Lower leg skin (tissue), 4 donors: ENCODE results near the gene SH3BGRL3. TPM values are rescaled to one million over a fixed set of nuclear protein-coding genes. Genes with fewer than 3 reads are reported as not detected.
"Not testable (repeated sequence)": the region's sequence is repeated elsewhere in the genome, so short reads cannot be mapped to it uniquely, and the experiment has no call there.

Source experiments
- DNase-seq, 2 donors: peaks; one replicate each; pipeline ENCODE4 v3.0.0-alpha.2; 2019; ENCODE audit warnings: low spot score in 2 of 2
- H3K4me3 ChIP-seq: fragments of 200-600 bp; sonication (generic); 2 replicates; pipeline ENCODE4 v1.5.1; 2017; ENCODE audit warnings: mild to moderate bottlenecking, low read depth; ENCODE audit not compliant: poor library complexity, severe bottlenecking
- CTCF ChIP-seq, 3 donors: fragments of 450-650 bp; IDR thresholded peaks; one replicate each; pipeline ENCODE4 v1.5.1; 2016; ENCODE audit warnings: antibody characterized with exemption in 3 of 3, mild to moderate bottlenecking in 3 of 3, moderate library complexity in 2 of 3
- POLR2A ChIP-seq, 2 donors: fragments of 450-650 bp; IDR thresholded peaks; one replicate each; pipeline ENCODE4 v1.6.1; 2016 to 2017; ENCODE audit warnings: antibody characterized with exemption in 2 of 2, mild to moderate bottlenecking in 1 of 2, moderate library complexity in 1 of 2
- WGBS, 2 donors: methylation state at CpG; one replicate each; pipeline ENCODE4 v1.1.5; 2018; 5-methylcytosine and 5-hydroxymethylcytosine counted together
- intact Hi-C: fragments of 100-400 bp; cut with DNase I; formaldehyde crosslinking; loops from one replicate; pipeline ENCODE4 v1.15.0; 2023; ENCODE audit warnings: low total_unique reads
- total RNA-seq, 4 donors: library from RNA; depleted of rRNA; stranded (reverse); fragments of >200 nt; gene quantifications; one replicate each; pipeline ENCODE4 v1.1.0, GENCODE V29; 2016

The SH3BGRL3 gene
- total RNA-seq, 4 donors from 2014 or later = 74.8 to 97.1 (median 78.3) TPM

GRCh38 chr1:26290882-26291261, 11.0 kb downstream of the SH3BGRL3 start:
- DNase-seq = no peak
- WGBS, 2 donors = 53 to 54% methylated on average over 9 to 11 of the region's 11 CpGs
- intact Hi-C loops = no loop called here
- H3K4me3 ChIP-seq = no peak overlapping the region
- TF ChIP-seq POLR2A (IDR thresholded peaks at IDR 0.05) (no peak), CTCF (IDR thresholded peaks at IDR 0.05) (no peak)

GRCh38 chr1:26291433-26291832, 11.5 kb downstream of the SH3BGRL3 start:
- no peak for DNase-seq
- intact Hi-C loops = no loop called here
- 84 to 94% methylated on average over 3 of the region's 3 CpGs for WGBS, 2 donors
- no peak overlapping the region for H3K4me3 ChIP-seq
- TF ChIP-seq CTCF (IDR thresholded peaks at IDR 0.05) (no peak), POLR2A (IDR thresholded peaks at IDR 0.05) (no peak)

- WGBS, 2 donors = 82 to 93% methylated on average over 4 of the region's 4 CpGs
- intact Hi-C loops = no loop called here
- DNase-seq = no peak
- H3K4me3 ChIP-seq = no peak overlapping the region
- no peak for TF ChIP-seq POLR2A (IDR thresholded peaks at IDR 0.05)
- no peak for TF ChIP-seq CTCF (IDR thresholded peaks at IDR 0.05)
Observed at GRCh38 chr1:26291939-26292338, 12.1 kb downstream of the SH3BGRL3 start.

- WGBS, 2 donors = 87 to 96% methylated on average over 5 of the region's 5 CpGs
- intact Hi-C loops, H3K4me3 ChIP-seq, DNase-seq: not testable (repeated sequence)
Observed at GRCh38 chr1:26292735-26293134, 12.8 kb downstream of the SH3BGRL3 start.

GRCh38 chr1:26293911-26294463, 14.1 kb downstream of the SH3BGRL3 start:
- no peak overlapping the region for H3K4me3 ChIP-seq
- no peak for DNase-seq
- WGBS, 2 donors = 82 to 85% methylated on average over 10 to 11 of the region's 11 CpGs
- no peak for TF ChIP-seq POLR2A (IDR thresholded peaks at IDR 0.05)
- no peak for TF ChIP-seq CTCF (IDR thresholded peaks at IDR 0.05)
- intact Hi-C loops = no loop called here

- intact Hi-C loops = no loop called here
Observed at GRCh38 chr1:26295194-26296138, 15.6 kb downstream of the SH3BGRL3 start.

More at GRCh38 chr1:26295194-26296138, 15.6 kb downstream of the SH3BGRL3 start:
- DNase-seq = no peak
- WGBS, 2 donors = 86 to 91% methylated on average over 22 of the region's 22 CpGs
- no peak for TF ChIP-seq CTCF (IDR thresholded peaks at IDR 0.05)
- no peak overlapping the region for H3K4me3 ChIP-seq
